HFFc6 (cell line): ENCODE measurements around the gene HNF1B. TPM values are rescaled to one million over a fixed set of nuclear protein-coding genes. Genes with fewer than 3 reads are reported as not detected.

Experiments used
- DNase-seq: peaks from one replicate; pipeline ENCODE4 v3.0.0-alpha.2; 2018
- H3K27ac Mint-ChIP-seq: 2 replicates; pipeline ENCODE4 v1.8.0; 2020; ENCODE audit warnings: mild to moderate bottlenecking, mixed read lengths
- H3K27me3 Mint-ChIP-seq: 2 replicates; pipeline ENCODE4 v1.8.0; 2021; ENCODE audit warnings: mild to moderate bottlenecking, moderate library complexity, mixed read lengths; ENCODE audit not compliant: insufficient read depth
- H3K36me3 Mint-ChIP-seq: 2 replicates; pipeline ENCODE4 v1.8.0; 2021; ENCODE audit warnings: low read depth, mixed read lengths
- H3K4me1 Mint-ChIP-seq: 2 replicates; pipeline ENCODE4 v1.8.0; 2020; ENCODE audit warnings: low read depth, mixed read lengths
- H3K4me3 Mint-ChIP-seq: 2 replicates; pipeline ENCODE4 v1.8.0; 2020; ENCODE audit warnings: mild to moderate bottlenecking, moderate library complexity, mixed read lengths
- H3K9me3 Mint-ChIP-seq: 2 replicates; pipeline ENCODE4 v1.8.0; 2020; ENCODE audit warnings: mild to moderate bottlenecking, mixed read lengths
- CTCF ChIP-seq: fragments of 200-600 bp; sonication (generic); IDR thresholded peaks from 2 replicates; pipeline ENCODE4 v1.5.0; 2021; ENCODE audit warnings: antibody characterized with exemption, mild to moderate bottlenecking
- total RNA-seq, 6 experiments: library from RNA; stranded (reverse); fragmentation: NEBNext Ultra II Directional; extraction: Animal tissue kit (Norgen Biotek cat#: 25700); gene quantifications; 2 replicates in 1 of 6; 3 replicates in 5 of 6; pipeline ENCODE4 v1.2.3, GENCODE V29; 2021

The HNF1B gene
- total RNA-seq, 6 experiments from 2014 or later, result not detected

DNA sequence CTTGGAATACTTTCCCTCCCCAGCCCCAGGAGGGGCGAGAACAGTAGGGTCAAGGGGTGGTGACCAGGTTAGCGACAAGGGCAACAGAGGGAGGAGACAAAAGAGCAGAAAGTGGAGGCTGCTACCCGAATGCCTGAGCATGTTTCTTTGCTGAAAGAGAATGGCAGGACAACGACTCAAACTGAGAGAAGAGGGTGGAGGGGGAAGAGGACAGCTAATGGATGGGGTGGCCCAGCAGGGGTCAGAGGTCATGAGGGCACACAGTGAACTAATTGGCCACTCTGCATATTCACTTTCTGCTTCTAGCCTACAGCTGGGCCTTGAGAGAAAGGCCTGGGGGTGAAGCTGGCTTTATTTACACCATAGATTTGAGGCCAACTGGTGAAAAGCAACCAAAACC, 82.5 kb downstream of the HNF1B start:
- TF ChIP-seq CTCF, result no peak
- H3K27ac Mint-ChIP-seq, result no peak overlapping the region
- no peaks in the 10 kb centered on the region for H3K36me3 Mint-ChIP-seq
- peaks cover 3% of the 10 kb centered on the region; the same call in 1 of the 2 replicates for H3K27me3 Mint-ChIP-seq
- H3K4me1 Mint-ChIP-seq, result 0 out of 2 replicates have a peak, but pooled peaks cover 6% of the 10 kb centered on the region
- H3K4me3 Mint-ChIP-seq, result no peak overlapping the region
- no peak for DNase-seq
- no peaks in the 10 kb centered on the region for H3K9me3 Mint-ChIP-seq

GRCh38 chr17:37661400-37662014, 83.4 kb downstream of the HNF1B start:
- no peak for DNase-seq
- H3K27me3 Mint-ChIP-seq, result peaks cover 3% of the 10 kb centered on the region; the same call in 1 of the 2 replicates

DNA sequence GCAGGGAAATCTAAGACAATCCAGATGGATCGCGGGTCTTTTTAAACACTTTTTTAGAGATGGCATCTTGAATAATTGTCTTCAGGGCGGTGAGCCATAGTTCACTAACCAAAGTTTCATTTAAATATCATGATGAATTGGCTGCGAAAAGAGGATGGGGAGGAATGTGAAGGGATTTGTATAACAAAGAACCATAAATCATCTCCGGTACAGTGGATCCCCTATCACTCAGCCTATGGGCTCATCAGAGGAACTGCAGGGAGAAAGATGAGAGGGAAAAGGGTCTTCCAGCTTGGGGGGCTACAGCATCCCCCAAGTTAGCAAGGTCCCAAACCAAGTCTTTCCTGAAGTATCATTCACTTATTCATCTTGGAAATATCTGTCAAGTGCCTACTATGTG, 84.9 kb downstream of the HNF1B start:
- Mint-ChIP-seq H3K4me1 (0 out of 2 replicates have a peak, but pooled peaks cover 6% of the 10 kb centered on the region), H3K9me3 (no peaks in the 10 kb centered on the region), H3K27me3 (peaks cover 3% of the 10 kb centered on the region; the same call in 1 of the 2 replicates), H3K4me3 (no peak overlapping the region), H3K27ac (no peak overlapping the region), H3K36me3 (no peaks in the 10 kb centered on the region)
- no peak for TF ChIP-seq CTCF
- DNase-seq, result no peak

More at GRCh38 chr17:37661400-37662014, 83.4 kb downstream of the HNF1B start:
- H3K27ac Mint-ChIP-seq, result no peak overlapping the region
- 0 out of 2 replicates have a peak, but pooled peaks cover 6% of the 10 kb centered on the region for H3K4me1 Mint-ChIP-seq
- no peak overlapping the region for H3K4me3 Mint-ChIP-seq
- no peaks in the 10 kb centered on the region for H3K36me3 Mint-ChIP-seq
- peak; percentile 56 for TF ChIP-seq CTCF
- no peaks in the 10 kb centered on the region for H3K9me3 Mint-ChIP-seq

DNA sequence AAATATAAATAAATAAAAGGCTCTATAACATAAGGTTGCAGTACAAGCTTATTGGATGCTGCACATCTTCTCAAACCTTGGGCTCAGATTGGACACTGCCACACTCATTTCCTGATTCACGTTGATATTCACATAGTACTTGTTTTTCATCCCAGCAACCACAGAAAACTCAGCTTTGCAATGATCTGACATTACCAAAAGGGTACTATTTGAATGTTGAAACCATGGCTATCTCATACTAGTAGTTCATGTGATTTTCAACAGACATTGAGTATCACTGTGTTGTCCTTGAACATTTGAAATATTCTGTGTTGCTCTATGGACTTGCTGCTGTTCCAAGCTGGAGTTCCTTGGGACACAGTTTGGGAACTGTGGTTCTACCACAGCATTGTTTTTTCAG, 87.7 kb downstream of the HNF1B start:
- no peak for TF ChIP-seq CTCF
- no peaks in the 10 kb centered on the region for H3K36me3 Mint-ChIP-seq
- no peak for DNase-seq
- no peak overlapping the region for H3K4me3 Mint-ChIP-seq
- H3K9me3 Mint-ChIP-seq, result no peaks in the 10 kb centered on the region
- H3K27me3 Mint-ChIP-seq, result peaks cover 2% of the 10 kb centered on the region
- H3K27ac Mint-ChIP-seq, result no peak overlapping the region
- H3K4me1 Mint-ChIP-seq, result 0 out of 2 replicates have a peak, but pooled peaks cover 2% of the 10 kb centered on the region

- H3K27me3 Mint-ChIP-seq, result no peaks in the 10 kb centered on the region; the same call in 1 of the 2 replicates
These were observed 93.0 kb downstream of the HNF1B start for GRCh38 chr17:37651849-37652248.

More at GRCh38 chr17:37651849-37652248, 93.0 kb downstream of the HNF1B start:
- no peak for TF ChIP-seq CTCF
- H3K4me3 Mint-ChIP-seq, result no peak overlapping the region
- no peaks in the 10 kb centered on the region for H3K36me3 Mint-ChIP-seq
- no peak overlapping the region for H3K27ac Mint-ChIP-seq
- H3K9me3 Mint-ChIP-seq, result no peaks in the 10 kb centered on the region
- DNase-seq, result no peak
- H3K4me1 Mint-ChIP-seq, result peaks cover 25% of the 10 kb centered on the region
